ENCODE data around the gene TSPAN18.

DNA sequence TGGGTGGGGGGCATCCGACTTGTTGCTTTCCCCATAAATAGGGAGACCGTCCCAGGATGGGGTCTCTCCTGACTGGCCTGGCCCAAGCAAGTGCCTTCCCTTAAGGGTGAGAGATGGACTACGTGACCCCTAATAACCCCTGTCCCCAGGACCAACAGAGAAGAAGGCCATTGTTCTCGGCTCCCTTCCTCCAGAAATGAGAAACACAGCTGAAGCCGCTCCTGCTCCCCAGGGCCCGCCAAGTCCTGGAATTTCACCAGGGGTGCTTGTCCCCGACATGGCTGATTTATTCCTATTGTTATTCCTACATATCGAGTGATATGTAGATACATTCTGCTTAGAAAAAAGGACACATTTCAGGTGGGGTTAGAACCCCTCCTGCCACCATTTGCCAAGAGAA, 123.2 kb downstream of the TSPAN18 start:
- TF ChIP-seq CTCF (IDR thresholded peaks at IDR 0.05): no peak
- TF ChIP-seq POLR2A (IDR thresholded peaks at IDR 0.05): no peak

Data from vagina (tissue), 2 donors.